HG02870 (cell line): ENCODE results near the gene NACAD.
"Not testable (repeated sequence)": the region's sequence is repeated elsewhere in the genome, so short reads cannot be mapped to it uniquely, and the experiment has no call there.

Experiments
- ATAC-seq: cut with Tn5 transposase; IDR thresholded peaks from one replicate; pipeline ENCODE4 v1.9.1; 2021; ENCODE audit warnings: mild to moderate bottlenecking, moderate library complexity; ENCODE audit not compliant: unreplicated experiment

NACAD gene

DNA sequence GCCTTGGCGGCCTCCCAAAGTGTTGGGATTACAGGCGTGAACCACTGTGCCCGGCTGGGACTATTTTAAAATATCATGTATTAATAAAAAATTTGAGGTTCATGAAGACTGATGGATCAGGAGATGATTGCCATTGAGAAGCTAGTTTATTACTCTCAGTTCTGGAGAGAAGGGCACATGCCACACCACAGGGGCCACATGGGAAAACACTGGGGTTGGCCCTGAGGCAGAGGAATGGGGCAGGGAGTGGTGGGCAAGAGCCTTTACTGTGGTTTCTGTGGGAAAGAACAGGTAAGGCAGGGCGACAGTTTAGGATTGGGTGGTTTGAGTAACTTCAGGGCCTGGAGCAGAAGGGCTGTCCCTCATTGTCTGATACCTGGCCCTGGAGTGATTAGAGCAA lies 29.5 kb upstream of the NACAD start:
- no peak for ATAC-seq

DNA sequence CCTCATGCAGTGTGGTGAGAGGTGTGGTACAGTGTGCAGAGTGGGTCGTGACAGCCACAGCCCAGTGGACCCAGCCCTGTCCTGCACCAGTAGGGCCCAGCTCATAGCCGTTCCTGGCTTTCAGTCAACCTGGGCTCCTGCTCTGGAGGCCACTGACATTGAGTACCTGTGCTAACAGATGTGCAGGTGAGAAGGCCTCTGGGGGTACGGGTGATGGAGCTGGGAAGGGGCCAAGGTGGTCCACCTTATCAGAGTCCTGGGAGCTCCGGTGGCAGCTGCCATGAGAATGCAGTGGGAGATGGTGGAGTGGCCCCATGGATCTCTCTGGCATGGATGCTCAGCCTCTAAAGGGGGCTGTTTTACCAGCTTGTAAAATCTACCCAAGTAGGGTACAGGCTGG lies 28.8 kb upstream of the NACAD start:
- ATAC-seq, result no peak

DNA sequence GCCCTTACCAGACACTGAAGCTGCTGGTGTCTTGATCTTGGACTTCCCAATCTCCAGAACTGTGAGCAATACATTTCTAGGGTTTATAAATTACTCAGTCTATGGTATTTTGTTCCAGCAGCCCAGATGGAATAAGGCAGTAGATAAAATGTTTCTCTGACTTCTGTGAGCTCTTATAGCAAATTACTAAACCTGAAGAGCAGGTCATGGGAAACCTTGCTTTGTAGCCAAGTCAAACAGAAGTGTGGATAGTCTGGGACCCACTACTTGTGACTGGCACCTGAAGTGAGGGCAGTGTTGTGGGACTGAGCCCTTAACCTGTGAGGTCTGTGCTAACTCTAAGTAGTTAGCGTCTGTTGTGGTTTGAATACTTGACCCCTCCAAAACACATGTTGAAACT lies 27.3 kb upstream of the NACAD start:
- ATAC-seq, result no peak

DNA sequence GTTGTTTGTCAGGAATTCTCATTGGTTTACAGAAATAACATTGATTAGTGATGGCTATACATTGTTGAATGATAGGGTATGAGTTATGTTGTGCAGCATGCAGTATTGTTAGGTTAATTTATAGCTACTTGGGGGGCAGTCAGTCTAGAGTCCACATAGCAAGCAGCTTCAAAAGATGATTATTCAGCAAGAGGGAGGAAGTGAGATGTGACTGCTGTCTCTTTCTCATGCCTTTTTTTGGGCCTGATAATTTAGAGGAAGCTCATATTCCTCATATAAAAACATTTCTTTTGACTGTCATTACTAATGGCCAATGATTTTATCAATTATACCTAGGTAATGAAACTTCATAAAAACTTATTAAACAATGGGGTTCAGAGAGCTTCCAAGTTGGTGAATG lies 26.2 kb upstream of the NACAD start:
- ATAC-seq, result no peak

GRCh38 chr7:45114257-45114656 lies 25.5 kb upstream of the NACAD start:
- ATAC-seq, result not testable (repeated sequence)

DNA sequence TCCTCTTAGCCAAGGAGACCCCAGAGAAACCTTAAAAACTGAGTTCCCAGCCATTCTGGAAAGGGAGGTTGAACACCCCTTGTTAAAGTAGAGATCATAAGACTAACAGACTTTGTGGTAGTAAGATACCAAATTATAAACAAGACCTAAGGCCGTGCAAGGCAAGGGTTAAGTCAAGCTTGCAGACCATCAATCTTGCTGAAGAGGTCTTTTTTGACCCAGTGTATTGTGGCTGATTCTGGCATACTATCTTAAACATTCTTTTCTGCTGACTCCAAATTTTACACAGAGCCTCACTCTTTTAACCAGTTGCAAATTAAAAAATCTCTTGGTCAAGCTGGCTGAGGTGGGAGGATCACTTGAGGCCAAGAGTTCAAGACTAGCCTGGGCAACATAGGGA lies 23.9 kb upstream of the NACAD start:
- ATAC-seq, result no peak

DNA sequence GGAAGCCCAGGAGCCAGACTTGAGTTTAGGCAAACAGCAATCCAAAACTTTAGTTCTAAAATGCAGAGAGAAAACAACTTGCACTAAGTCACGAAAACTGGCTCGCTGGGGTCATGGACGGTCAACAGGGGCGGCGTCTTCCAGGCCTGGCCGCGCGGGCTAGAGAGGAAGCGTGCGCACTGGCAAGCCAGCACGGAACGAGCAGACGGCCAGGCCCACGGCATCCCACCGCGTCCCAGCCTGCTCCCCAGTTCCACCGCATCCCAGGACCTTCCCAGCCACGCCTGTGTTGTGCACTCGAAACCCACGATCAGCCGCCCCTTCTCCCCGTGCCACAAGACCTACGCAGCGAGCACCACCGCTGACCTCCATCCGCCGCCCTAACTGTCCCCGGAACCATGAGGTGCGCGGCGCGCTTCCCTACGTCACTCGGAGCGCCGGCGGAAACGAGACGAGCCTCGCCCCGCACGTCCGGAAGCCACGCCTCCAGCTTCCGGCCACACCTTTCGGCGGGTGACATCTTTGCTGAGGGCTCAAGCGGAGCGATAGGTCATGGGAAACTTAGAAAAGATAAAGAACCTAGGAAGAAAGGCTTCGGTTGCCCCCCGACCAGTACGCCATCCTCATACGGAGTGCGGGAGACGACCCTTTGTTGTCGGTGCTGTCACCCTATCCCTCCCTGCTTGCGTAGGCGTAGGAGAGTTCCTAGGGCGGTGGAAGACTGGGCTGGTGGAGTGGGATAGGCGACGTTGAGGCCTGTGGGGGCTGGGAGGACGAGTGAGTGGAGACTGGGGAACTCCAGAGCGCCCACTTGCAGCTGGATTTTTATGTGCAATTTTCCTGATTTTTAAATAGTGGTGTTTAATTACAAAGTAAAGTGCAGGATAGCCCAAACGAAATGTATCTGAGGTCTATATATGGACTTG lies 22.8 kb upstream of the NACAD start, which contains the start of gene TBRG4:
Gene TBRG4, minus strand, starts transcription at position 400 of the 926 bp plus-strand sequence. CDS start 2,460 bp downstream, outside the sequence.
- ATAC-seq, result peak; percentile 90

DNA sequence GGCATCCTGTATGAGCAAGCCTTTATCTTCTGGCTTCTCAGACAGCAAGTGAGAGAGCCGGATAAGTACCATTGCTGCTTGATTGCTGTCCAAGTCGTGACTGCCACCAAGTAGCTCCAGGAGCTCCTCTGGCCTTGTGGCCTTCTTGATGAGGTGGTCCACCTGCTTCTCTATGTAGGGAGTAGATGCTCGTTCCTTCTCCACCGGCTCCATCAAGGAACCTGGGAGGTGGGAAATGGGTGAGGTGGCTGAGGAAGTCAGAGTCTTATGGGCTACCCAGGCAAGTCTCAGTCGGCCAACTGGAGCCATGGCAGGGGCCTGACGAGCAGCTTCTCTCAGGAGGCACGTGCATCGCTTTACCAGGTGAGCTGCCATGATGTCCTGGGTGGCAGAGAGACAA lies 20.1 kb upstream of the NACAD start:
- no peak for ATAC-seq

DNA sequence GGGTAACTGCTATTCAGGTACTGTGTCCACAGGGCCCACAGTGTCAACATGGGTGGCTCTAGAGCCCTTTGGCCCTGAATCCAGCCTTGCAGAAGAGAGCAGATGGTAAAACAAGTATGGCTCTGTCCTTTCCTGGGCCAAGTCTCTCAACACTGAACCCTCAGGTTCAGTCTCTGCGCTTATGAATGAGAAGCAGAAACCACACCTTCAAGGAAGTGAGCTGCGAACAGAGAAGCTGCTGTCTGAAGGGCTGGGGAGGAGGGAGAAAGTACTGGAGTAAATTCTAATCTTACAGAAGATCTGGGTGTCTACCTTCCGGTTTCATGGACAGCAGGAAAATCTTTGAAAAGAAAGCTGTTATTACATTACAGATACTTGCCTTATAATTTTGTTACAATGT lies 18.6 kb upstream of the NACAD start:
- no peak for ATAC-seq

DNA sequence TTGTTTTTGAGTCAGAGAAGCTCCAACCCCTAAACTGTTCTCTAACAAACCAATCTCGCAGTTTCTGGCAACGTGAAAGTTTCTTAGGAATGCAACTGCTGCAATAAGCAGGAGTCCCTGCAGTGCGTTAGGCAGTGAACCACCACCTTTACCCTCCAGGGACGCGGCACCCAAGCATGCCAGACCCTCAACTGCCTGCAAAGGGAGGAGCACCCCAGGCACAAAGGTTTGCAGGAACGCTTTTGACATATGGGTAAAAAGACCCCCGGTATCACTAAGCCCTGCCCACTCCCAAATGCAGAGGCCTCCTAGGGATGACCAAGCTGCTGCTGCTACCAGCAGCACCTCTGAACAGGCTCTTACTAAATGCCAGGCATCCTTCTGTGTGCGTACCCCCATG lies 18.1 kb upstream of the NACAD start:
- ATAC-seq, result no peak

DNA sequence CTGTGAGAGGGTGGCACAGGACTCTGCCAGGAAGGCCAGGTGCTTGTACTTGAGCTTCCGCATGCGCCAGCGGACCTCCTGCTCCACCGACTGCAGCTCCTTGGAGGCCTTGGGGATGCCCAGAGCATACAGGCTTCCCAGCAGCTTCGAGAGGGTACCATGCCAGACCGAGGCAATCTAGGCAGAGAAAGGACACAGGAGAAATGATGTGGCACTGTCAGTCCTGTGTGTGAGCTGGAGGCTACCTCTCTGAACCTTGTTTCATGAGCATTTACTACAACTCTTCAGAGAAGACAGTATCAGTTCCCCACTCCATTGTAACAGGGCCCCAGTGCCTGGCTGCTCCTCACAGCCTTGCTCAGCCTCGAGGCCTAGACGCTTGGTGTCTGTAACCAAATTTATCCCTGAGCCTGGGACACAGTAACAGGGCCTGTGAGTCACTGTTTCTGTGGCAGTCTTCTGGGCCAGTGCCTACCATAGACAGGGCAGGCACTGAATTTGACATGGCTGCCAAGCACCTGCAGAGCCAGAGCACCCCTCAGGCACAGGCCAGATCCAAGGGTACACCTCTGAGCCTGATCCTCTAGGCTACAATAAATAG lies 16.9 kb upstream of the NACAD start:
- no peak for ATAC-seq

DNA sequence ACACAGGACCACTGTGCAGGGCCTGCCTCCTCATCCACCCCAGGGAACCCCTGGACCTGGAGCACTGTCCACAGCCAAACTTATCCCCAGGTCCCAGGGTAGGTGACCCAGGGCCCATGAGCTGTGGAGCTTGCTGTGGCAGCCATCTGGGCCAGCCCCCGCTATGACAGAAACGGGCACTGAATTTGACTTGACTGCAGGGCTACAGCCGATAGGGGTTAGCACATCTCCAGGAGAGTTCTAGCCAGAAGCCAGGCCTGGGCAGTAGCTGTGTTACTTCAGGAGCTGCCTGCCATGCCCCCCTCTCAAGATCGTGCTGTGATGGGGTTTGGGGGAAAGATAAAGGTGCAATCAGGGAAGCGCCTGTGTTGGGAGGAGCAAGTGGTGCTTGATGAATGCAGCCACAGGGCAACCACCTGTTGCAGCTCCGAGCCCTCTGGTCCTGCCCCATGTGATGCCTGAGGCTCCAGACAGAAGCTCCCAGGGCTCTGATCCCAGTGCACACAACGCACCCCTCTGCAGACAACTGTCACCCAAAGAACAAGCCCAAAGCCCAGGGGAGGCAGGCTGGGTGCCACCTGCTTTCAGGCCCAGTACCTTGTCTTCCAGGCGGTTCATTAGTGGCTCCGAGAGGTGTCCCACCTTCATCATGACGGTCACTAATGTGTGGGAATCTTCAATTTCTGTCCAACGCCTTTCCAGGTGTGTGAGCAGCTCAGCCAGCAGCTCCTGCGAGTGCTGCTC lies 16.2 kb upstream of the NACAD start:
- ATAC-seq, result no peak

GRCh38 chr7:45103958-45104843 lies 15.4 kb upstream of the NACAD start:
- no peak for ATAC-seq

DNA sequence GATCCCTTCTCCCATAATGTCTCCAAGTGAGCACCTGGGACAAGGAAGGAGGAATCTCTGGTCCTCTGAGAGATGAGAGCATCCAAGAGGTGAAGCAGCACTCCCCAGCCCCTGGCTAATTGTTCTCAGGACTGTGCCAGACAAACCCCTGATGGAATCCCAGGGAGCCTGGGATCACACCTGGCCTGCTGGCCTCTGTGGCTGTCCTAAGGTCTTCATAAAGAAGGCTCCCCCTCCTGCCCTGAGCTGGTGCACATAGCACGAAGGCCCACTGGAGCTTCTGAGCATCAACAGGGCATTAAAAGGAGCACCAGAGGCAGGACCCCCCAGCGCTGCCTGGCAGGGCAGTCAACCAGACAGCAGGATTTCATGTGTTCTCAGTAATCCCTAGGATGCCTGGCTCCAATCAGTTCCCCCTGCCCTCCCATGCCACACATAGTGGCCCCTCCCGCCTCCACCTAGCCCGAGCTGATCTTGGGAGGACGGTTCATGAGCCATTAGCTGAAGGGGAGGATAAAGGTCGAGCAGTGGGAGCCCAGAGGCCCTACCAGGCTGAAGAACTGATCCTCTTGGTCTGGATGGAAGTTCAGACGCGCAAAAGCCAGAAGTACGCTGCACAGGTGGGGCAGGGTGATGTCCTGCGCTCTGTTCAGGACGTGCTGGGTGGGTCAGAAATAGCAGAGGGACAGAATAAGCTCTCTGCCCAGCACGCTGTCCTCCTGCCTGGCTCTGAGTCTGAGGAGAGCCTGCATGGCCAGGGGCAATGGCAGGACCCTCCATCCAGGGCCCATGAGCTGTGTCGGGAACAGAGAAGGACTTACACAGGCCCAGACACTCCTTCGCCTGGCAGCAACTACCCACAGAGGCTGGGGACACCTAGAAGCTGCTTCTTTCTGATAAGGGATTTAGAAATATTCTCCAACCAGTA lies 14.3 kb upstream of the NACAD start:
- ATAC-seq, result no peak

DNA sequence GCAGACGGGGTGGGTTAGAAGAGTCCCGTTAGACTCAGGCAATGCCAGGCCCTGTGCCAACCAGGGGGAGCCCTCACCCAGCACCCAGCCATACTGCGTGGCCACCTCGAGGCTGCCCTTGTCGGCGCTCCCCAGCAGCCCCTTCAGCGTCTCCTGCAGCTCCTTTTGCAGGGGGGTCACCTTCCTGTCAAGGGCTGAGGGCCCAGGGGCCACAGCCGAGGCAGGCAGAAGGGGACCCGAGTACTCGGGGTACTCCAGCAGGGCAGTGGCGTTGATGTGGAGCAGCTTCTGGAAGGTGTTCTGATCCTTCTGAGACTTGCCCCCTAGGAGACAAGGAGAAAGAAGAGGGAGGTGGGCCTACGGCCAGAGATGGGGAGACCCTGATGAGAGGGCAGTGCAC lies 13.0 kb upstream of the NACAD start:
- no peak for ATAC-seq

- ATAC-seq, result no peak
Measured at GRCh38 chr7:45100761-45101480, 12.2 kb upstream of the NACAD start.

- ATAC-seq, result no peak
Measured at GRCh38 chr7:45099891-45100760, 11.4 kb upstream of the NACAD start.
